ENCODE results near the gene JAZF1.

The JAZF1 gene

GRCh38 chr7:28070297-28071055, 110.1 kb downstream of the JAZF1 start:
- Histone ChIP-seq H3K27ac (ENCODE audit: low read length) (no peak overlapping the region), H4K20me1 (ENCODE audit: insufficient read depth, low read length) (no peaks in the 10 kb centered on the region), H3K4me2 (ENCODE audit: low read depth, low read length) (no peak overlapping the region), H3K4me1 (ENCODE audit: low read length) (no peaks in the 10 kb centered on the region), H3K9me3 (replicated peaks; ENCODE audit: insufficient read depth, low read length) (no peaks in the 10 kb centered on the region), H3K9me2 (replicated peaks; ENCODE audit: insufficient read depth, low read length) (no peaks in the 10 kb centered on the region), H3F3A (ENCODE audit: insufficient read depth, low read length) (no peaks in the 10 kb centered on the region), H3K36me3 (replicated peaks; ENCODE audit: insufficient read depth, low read length) (no peaks in the 10 kb centered on the region), H2AFZ (ENCODE audit: low read length) (no peak overlapping the region), H3K27me3 (replicated peaks; ENCODE audit: insufficient read depth, low read length) (no peaks in the 10 kb centered on the region), H3K4me3 (ENCODE audit: low read length) (no peak overlapping the region), H3K9ac (ENCODE audit: low read length) (no peak overlapping the region), H3K79me2 (ENCODE audit: low read length) (no peaks in the 10 kb centered on the region)
- TF ChIP-seq CTCF (IDR thresholded peaks at IDR 0.05; ENCODE audit: low read length) (no peak), EZH2 (optimal IDR thresholded peaks at IDR 0.05; ENCODE audit: low read depth, low read length) (no peak), EZH2phosphoT487 (IDR thresholded peaks at IDR 0.05; ENCODE audit: low read length) (no peak)
- DNase-seq, result no peak

- Histone ChIP-seq H3K9me2 (replicated peaks; ENCODE audit: insufficient read depth, low read length) (no peaks in the 10 kb centered on the region), H3K79me2 (ENCODE audit: low read length) (no peaks in the 10 kb centered on the region), H3K4me3 (ENCODE audit: low read length) (no peak overlapping the region), H3K4me1 (ENCODE audit: low read length) (no peaks in the 10 kb centered on the region), H3K9me3 (replicated peaks; ENCODE audit: insufficient read depth, low read length) (no peaks in the 10 kb centered on the region), H2AFZ (ENCODE audit: low read length) (no peak overlapping the region), H3F3A (ENCODE audit: insufficient read depth, low read length) (no peaks in the 10 kb centered on the region), H3K4me2 (ENCODE audit: low read depth, low read length) (no peak overlapping the region), H3K36me3 (replicated peaks; ENCODE audit: insufficient read depth, low read length) (no peaks in the 10 kb centered on the region), H3K27ac (ENCODE audit: low read length) (no peak overlapping the region), H3K27me3 (replicated peaks; ENCODE audit: insufficient read depth, low read length) (no peaks in the 10 kb centered on the region), H3K9ac (ENCODE audit: low read length) (no peak overlapping the region), H4K20me1 (ENCODE audit: insufficient read depth, low read length) (no peaks in the 10 kb centered on the region)
- no peak for DNase-seq
- TF ChIP-seq CTCF (IDR thresholded peaks at IDR 0.05; ENCODE audit: low read length), result no peak
- TF ChIP-seq EZH2 (optimal IDR thresholded peaks at IDR 0.05; ENCODE audit: low read depth, low read length), result no peak
- no peak for TF ChIP-seq EZH2phosphoT487 (IDR thresholded peaks at IDR 0.05; ENCODE audit: low read length)
Measured at GRCh38 chr7:28069807-28070206, 110.8 kb downstream of the JAZF1 start.

- Histone ChIP-seq H3K9ac (ENCODE audit: low read length) (no peak overlapping the region), H3K4me1 (ENCODE audit: low read length) (no peaks in the 10 kb centered on the region), H2AFZ (ENCODE audit: low read length) (no peak overlapping the region), H4K20me1 (ENCODE audit: insufficient read depth, low read length) (no peaks in the 10 kb centered on the region), H3K9me3 (replicated peaks; ENCODE audit: insufficient read depth, low read length) (no peaks in the 10 kb centered on the region), H3K27me3 (replicated peaks; ENCODE audit: insufficient read depth, low read length) (no peaks in the 10 kb centered on the region), H3K27ac (ENCODE audit: low read length) (no peak overlapping the region), H3K79me2 (ENCODE audit: low read length) (no peaks in the 10 kb centered on the region), H3K4me3 (ENCODE audit: low read length) (no peak overlapping the region), H3F3A (ENCODE audit: insufficient read depth, low read length) (no peaks in the 10 kb centered on the region), H3K9me2 (replicated peaks; ENCODE audit: insufficient read depth, low read length) (no peaks in the 10 kb centered on the region), H3K4me2 (ENCODE audit: low read depth, low read length) (no peak overlapping the region), H3K36me3 (replicated peaks; ENCODE audit: insufficient read depth, low read length) (no peaks in the 10 kb centered on the region)
- DNase-seq, result no peak
- no peak for TF ChIP-seq CTCF (IDR thresholded peaks at IDR 0.05; ENCODE audit: low read length)
- no peak for TF ChIP-seq EZH2phosphoT487 (IDR thresholded peaks at IDR 0.05; ENCODE audit: low read length)
- no peak for TF ChIP-seq EZH2 (optimal IDR thresholded peaks at IDR 0.05; ENCODE audit: low read depth, low read length)
Measured at GRCh38 chr7:28069388-28069787, 111.2 kb downstream of the JAZF1 start.

Measured in MM.1S (cell line).